Ramos (cell line): ENCODE results near the gene IGSF10.

Source experiments
- in situ Hi-C: fragments of 300-500 bp; cut with MboI; formaldehyde crosslinking; loops from one replicate; pipeline ENCODE4 v1.14.3; 2022; ENCODE audit warnings: low sequenced_read_pairs; ENCODE audit not compliant: unreplicated experiment

Gene IGSF10

DNA sequence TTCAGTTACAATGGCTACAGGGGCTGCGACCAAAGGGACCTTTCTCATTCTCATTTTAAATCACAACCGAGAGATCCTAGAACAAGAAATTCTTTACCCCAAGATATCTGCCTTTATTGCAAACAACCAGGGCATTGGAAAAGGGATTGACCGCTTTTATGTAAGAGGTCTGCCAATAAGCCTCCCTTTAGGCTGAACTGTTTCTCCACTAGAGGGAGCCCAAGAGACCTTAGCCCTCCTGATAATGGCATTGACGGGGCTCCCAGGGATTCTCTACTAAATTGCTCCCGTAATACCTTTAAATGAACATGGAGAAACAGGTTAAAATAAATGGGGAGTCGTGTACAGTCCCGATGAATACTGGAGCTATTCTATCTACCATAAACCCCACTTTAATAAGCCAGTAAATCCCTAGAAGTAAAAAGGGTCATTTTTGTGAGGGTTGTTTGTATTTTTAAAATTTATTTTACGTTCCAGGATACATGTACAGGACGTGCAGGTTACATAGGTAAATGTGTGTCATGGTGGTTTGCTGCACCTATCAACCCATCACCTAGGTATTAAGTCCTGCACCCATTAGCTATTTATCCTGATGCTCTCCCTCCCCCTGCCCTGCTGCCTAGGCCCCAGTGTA, 7.5 kb upstream of the IGSF10 start:
- in situ Hi-C loops, result loop anchor here (25.0 kb wide), 1 partner anchor 1069 kb away; no protein-coding TSS in a partner anchor

- in situ Hi-C loops, result loop anchor here (25.0 kb wide), 1 partner anchor 1070 kb away; no protein-coding TSS in a partner anchor
Observed at GRCh38 chr3:151467069-151467468, 6.2 kb upstream of the IGSF10 start.

- in situ Hi-C loops, result loop anchor here (25.0 kb wide), 1 partner anchor 1074 kb away; no protein-coding TSS in a partner anchor
Observed at GRCh38 chr3:151462991-151463390, 2.1 kb upstream of the IGSF10 start.

DNA sequence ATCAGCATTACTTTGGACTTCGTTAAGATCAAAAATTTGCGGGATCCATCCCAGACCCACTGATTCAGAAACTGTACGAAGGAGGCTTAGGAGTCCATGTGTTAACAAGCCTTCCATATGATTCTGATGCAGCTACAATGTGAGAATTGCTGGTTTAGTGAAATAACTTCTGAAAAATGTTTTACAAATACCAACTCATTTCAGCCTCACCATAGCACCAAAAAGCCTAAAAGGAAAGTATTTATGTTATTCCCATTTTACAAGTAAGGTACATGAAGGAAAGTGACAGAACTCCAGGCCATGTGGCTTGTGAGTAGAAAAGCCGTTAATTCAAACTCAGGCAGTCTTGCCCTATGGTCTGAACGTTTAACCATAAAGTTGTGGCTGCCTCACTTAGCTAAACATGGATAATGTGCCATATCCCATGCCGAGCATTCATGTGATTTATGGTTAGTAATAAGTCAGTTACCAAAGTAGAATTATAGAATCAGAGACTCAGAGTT, 1.5 kb upstream of the IGSF10 start:
- in situ Hi-C loops, result loop anchor here (25.0 kb wide), 1 partner anchor 1075 kb away; no protein-coding TSS in a partner anchor

DNA sequence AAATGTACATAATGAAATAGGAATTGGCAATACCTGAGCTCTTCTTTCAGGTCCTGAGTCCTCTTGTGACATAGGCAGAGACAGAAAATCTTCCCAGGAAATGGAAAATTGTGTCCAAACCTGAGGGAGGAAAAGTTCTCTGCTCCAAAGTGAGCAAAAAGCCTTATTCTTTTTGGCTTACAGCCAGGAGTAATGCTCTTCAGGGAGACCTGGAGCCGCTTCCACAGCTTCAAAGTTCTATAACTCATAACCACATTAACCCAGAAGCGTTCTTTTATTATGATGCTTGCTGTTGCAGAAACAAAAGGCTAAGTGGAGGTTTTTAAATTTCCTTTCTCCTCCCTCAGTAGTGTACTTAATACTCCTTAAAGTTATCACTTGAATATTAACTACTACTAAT, 633 bp downstream of the IGSF10 start:
- in situ Hi-C loops, result loop anchor here (25.0 kb wide), 1 partner anchor 1077 kb away; no protein-coding TSS in a partner anchor

- in situ Hi-C loops, result loop anchor here (25.0 kb wide), 1 partner anchor 1078 kb away; no protein-coding TSS in a partner anchor
Observed at GRCh38 chr3:151459358-151459757, 1.5 kb downstream of the IGSF10 start.

GRCh38 chr3:151456065-151456464, 4.8 kb downstream of the IGSF10 start:
- in situ Hi-C loops, result loop anchor here (25.0 kb wide), 1 partner anchor 1081 kb away; no protein-coding TSS in a partner anchor

DNA sequence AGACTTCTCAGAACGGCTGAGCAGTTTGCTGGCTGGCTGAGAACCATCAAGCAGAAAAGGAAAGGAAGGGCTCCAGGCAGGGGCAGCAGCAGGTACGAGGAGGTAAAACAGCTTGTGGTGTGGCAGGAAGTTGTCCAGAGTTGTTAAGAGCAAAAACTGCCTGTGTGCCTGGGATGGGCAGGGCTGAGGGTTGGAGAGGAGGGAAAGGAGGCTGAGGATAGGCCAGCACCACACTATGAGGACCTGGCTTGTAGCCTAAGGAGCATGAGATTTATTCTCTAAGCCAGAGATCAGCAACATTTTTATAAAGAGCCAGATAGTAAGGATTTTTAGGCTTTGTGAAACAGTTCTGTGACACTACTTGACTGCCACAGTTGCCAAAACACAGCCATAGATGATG, 8.0 kb downstream of the IGSF10 start:
- in situ Hi-C loops, result loop anchor here (25.0 kb wide), 1 partner anchor 1084 kb away; no protein-coding TSS in a partner anchor

DNA sequence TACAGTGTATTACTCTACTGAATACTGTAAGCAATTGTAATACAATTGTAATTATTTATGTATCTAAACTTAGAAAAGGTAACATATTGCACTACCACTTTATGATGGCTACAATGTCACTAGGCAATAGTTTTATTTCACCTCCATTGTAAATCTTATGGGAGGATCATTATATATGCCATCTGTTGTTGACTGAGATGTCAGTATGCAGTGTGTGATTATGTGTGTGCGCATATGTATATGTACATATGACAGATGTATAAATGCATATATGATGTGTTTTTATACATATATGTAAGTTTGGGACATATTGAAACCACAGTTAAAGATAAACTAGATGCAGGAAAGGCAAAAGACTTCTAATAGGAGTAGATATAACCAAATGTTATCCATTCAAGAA, 8.5 kb downstream of the IGSF10 start:
- in situ Hi-C loops, result loop anchor here (25.0 kb wide), 1 partner anchor 1085 kb away; no protein-coding TSS in a partner anchor

DNA sequence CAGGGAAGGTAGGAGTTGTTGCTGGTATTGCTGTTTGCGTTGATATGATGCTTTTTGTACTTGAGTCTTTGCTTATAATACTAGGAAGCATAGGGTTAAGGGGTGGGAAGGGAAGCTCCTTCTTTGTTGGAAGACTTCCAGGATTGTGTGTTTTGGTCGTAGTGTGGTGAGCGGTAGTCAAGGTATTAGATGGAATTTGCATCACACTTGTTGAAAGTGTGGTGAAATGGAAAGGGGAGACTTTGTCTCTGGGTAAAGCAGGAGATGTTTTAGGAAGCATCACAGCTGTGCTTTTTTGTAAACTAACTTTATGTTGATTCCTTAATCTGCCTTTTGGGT, 14.9 kb downstream of the IGSF10 start:
- in situ Hi-C loops, result loop anchor here (10.0 kb wide), 1 partner anchor 399 kb away; no protein-coding TSS in a partner anchor

DNA sequence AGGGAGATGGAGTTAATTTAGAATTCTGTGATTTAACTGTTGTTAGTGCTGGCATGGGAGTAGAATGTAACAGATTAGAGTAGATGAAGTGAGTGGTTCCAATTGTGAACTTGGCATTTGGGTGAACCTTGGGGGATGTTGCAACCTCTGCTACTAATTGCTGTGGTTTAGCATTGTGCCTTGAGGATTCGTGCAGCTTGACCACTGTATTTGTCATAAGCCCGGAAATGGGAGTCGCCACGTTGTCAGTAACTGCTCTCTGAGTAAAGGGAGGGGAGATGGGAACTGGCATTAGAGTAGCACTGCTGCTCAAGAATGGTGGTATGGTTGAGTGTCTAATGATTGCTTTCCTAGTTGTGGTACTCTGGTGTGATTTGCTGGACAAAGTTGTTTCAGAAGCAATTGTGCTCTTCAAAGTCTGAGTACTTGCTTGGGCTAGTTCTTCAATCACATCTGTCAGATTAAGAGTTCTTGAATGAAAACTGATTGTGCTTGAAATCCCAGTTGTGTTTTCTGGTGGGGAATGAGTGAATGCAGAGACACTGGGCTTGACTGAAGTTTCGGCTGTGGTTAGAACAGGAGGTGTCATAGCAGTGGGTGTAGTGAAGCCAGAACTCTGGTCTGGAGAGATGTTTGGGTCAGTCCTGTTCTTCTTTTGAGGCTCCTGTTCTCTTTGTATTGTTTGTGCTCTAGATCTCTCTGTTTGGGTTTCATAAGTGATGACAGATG, 15.4 kb downstream of the IGSF10 start:
- in situ Hi-C loops, result loop anchor here (10.0 kb wide), 1 partner anchor 399 kb away; no protein-coding TSS in a partner anchor

- in situ Hi-C loops, result loop anchor here (10.0 kb wide), 1 partner anchor 401 kb away; no protein-coding TSS in a partner anchor
Observed at GRCh38 chr3:151443583-151443982, 17.3 kb downstream of the IGSF10 start.

DNA sequence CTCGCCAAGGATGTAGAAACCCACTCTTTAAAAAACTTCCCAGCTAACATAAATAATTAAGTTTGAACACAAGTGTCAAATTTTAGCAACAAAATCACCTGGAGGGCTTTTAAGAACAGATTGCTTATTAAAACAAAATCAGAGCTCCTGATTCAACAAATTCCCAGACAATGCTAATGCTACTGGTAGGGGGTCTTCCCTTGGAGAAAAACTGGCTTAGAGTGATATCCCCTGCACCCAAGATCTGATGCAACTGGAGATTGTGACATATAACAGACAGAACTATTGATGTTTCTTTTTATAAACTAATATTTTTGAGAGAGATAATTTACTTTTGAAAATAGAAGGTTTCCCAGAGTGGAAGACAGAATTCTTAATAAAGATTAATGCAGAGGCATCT, 19.9 kb downstream of the IGSF10 start:
- in situ Hi-C loops, result loop anchor here (10.0 kb wide), 1 partner anchor 404 kb away; no protein-coding TSS in a partner anchor

GRCh38 chr3:151439652-151440125, 21.2 kb downstream of the IGSF10 start:
- in situ Hi-C loops, result loop anchor here (10.0 kb wide), 1 partner anchor 405 kb away; no protein-coding TSS in a partner anchor

DNA sequence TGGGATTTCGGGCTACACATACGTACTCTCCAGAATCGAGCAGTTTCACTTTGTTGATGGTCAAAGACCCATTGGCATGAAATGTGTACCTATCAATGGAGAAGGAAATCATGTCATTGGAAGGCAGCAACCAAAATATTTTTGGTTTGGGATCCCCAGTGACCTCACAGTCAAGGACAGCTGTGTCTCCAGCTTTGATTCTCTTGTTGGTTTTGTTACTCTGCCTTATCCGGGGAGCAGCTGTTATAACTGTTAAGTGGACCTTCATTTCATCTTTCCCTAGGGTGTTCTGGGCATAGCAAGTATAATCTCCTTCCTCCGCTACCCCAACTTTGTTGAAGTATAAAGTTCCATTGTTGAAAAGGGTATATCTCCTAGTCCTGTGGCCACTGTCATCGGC, 23.0 kb downstream of the IGSF10 start:
- in situ Hi-C loops, result no loop called here

DNA sequence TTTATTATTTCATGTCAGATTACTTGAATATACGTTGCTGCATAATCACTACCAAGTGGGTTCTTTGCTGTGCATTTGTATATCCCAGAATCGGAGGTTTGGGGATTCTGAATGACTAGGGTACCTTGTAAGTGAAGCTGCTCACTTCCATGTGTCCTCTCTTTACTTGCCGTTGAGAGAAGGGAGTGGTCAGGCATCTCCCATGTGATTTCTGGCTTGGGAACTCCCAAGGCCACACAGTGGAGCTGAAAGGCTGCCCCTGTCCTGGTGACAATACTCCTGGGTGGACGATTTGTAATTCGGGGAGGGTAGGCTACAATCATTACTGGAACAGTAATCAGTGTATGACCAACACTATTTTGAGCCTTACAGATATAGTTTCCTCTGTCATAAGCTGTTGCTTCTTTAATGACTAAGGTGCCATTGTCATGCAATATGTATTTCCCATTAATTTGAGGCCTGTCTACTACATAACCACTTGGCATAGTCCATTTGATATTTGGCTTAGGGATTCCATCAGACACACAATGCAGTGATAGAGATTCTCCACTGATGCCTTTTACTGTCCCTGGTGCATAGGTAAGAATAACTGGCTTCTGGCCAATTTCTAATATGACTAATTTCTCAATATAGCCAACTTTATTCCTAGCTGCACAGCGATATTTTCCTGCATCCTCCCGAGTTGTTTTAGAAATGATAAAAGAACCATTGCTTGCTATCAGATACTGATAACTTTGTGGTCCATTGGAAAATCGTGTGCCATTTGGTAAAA, 24.0 kb downstream of the IGSF10 start:
- in situ Hi-C loops, result no loop called here

GRCh38 chr3:151434151-151434890, 26.5 kb downstream of the IGSF10 start:
- in situ Hi-C loops, result no loop called here

- in situ Hi-C loops, result no loop called here
Observed at GRCh38 chr3:151432616-151433372, 28.1 kb downstream of the IGSF10 start.

- in situ Hi-C loops, result no loop called here
Observed at GRCh38 chr3:151431940-151432339, 28.9 kb downstream of the IGSF10 start.
